Mammary epithelial cell (primary cell): ENCODE measurements around the gene GPHB5.

Experiments used
- CTCF ChIP-seq, 2 donors: IDR thresholded peaks in 1 of 2; conservative IDR thresholded peaks in 1 of 2; 2 replicates each; pipeline ENCODE4 v1.5.1; 2011 to 2012; ENCODE audit warnings: inconsistent platforms in 2 of 2, low read length in 2 of 2, mild to moderate bottlenecking in 2 of 2, control low read depth in 1 of 2, low read depth in 1 of 2; ENCODE audit not compliant: insufficient read depth in 1 of 2; ENCODE audit errors: extremely low read depth in 1 of 2
- EZH2 ChIP-seq: IDR thresholded peaks from 2 replicates; pipeline ENCODE4 v1.6.1; 2012; ENCODE audit warnings: low read length, inconsistent platforms, borderline replicate concordance

- TF ChIP-seq CTCF (conservative IDR thresholded peaks at IDR 0.05 in 1 of 2, IDR thresholded peaks at IDR 0.05 in 1 of 2; ENCODE audit: extremely low read depth in 1 of 2, insufficient read depth in 1 of 2, low read depth in 1 of 2, low read length in 2 of 2) (no peak), EZH2 (no peak)
Measured at GRCh38 chr14:63290741-63291430, 27.8 kb downstream of the GPHB5 start.
